H9 (cell line): ENCODE results near the gene MORC1. TPM values are rescaled to one million over a fixed set of nuclear protein-coding genes. Genes with fewer than 3 reads are reported as not detected.

Source experiments
- DNase-seq: peaks from one replicate; pipeline ENCODE4 v3.0.0-alpha.2; 2017
- H2AFZ ChIP-seq: one replicate; pipeline ENCODE4 v1.6.1; 2013; ENCODE audit warnings: mild to moderate bottlenecking, low read length, control low read depth, moderate library complexity
- H2AK5ac ChIP-seq: 2 replicates; pipeline ENCODE4 v1.6.1; 2013; ENCODE audit warnings: low read length, control low read depth, mixed read lengths; ENCODE audit not compliant: insufficient read length
- H2BK120ac ChIP-seq: one replicate; pipeline ENCODE4 v1.6.1; 2013; ENCODE audit warnings: low read depth, mild to moderate bottlenecking, low read length, control low read depth, inconsistent platforms; ENCODE audit not compliant: poor library complexity, severe bottlenecking
- H2BK12ac ChIP-seq: 2 replicates; pipeline ENCODE4 v1.6.1; 2013; ENCODE audit warnings: low read length, control low read depth, mixed read lengths, low read depth; ENCODE audit not compliant: insufficient read length
- H2BK15ac ChIP-seq: 2 replicates; pipeline ENCODE4 v1.6.1; 2013; ENCODE audit warnings: low read depth, low read length, control low read depth
- H2BK20ac ChIP-seq: one replicate; pipeline ENCODE4 v1.6.1; 2013; ENCODE audit warnings: low read depth, mild to moderate bottlenecking, low read length, control low read depth, inconsistent platforms; ENCODE audit not compliant: poor library complexity, severe bottlenecking
- H2BK5ac ChIP-seq: 2 replicates; pipeline ENCODE4 v1.6.1; 2013; ENCODE audit warnings: low read length, control low read depth, mixed read lengths; ENCODE audit not compliant: insufficient read length
- H3K14ac ChIP-seq: 2 replicates; pipeline ENCODE4 v1.6.1; 2013; ENCODE audit warnings: low read length, control low read depth; ENCODE audit not compliant: insufficient read depth
- H3K18ac ChIP-seq: 2 replicates; pipeline ENCODE4 v1.6.1; 2013; ENCODE audit warnings: low read depth, mild to moderate bottlenecking, mixed read lengths, low read length, control low read depth; ENCODE audit not compliant: insufficient read length
- H3K23ac ChIP-seq: 2 replicates; pipeline ENCODE4 v1.6.1; 2013; ENCODE audit warnings: low read length, control low read depth, mixed read lengths, low read depth; ENCODE audit not compliant: insufficient read length
- H3K23me2 ChIP-seq: 2 replicates; pipeline ENCODE4 v1.6.1; 2013; ENCODE audit warnings: low read depth, mild to moderate bottlenecking, mixed read lengths, low read length, control low read depth; ENCODE audit not compliant: insufficient read length, poor library complexity, severe bottlenecking
- H3K27ac ChIP-seq: 2 replicates; pipeline ENCODE4 v1.5.1; 2013; ENCODE audit warnings: low read length, control low read depth, mixed read lengths, low read depth; ENCODE audit not compliant: insufficient read length
- H3K27me3 ChIP-seq: 2 replicates; pipeline ENCODE4 v1.6.1; 2013; ENCODE audit warnings: low read length, control low read depth, inconsistent platforms; ENCODE audit not compliant: insufficient read depth
- H3K4ac ChIP-seq: 2 replicates; pipeline ENCODE4 v1.6.1; 2013; ENCODE audit warnings: low read depth, mild to moderate bottlenecking, control low read depth, inconsistent platforms, low read length, moderate library complexity
- H3K4me1 ChIP-seq: 2 replicates; pipeline ENCODE4 v1.6.1; 2013; ENCODE audit warnings: low read length, control low read depth, inconsistent platforms; ENCODE audit not compliant: insufficient read depth
- H3K4me2 ChIP-seq: 2 replicates; pipeline ENCODE4 v1.6.1; 2013; ENCODE audit warnings: low read length, control low read depth, mixed read lengths; ENCODE audit not compliant: insufficient read length, insufficient read depth
- H3K56ac ChIP-seq: 2 replicates; pipeline ENCODE4 v1.6.1; 2013; ENCODE audit warnings: low read depth, mild to moderate bottlenecking, mixed read lengths, low read length, control low read depth; ENCODE audit not compliant: insufficient read length
- H3K79me1 ChIP-seq: 2 replicates; pipeline ENCODE4 v1.6.1; 2013; ENCODE audit warnings: low read depth, mild to moderate bottlenecking, moderate library complexity, low read length, control low read depth, inconsistent platforms; ENCODE audit not compliant: insufficient read depth, poor library complexity, severe bottlenecking
- H3K79me2 ChIP-seq: 2 replicates; pipeline ENCODE4 v1.6.1; 2013; ENCODE audit warnings: low read length, control low read depth, inconsistent platforms; ENCODE audit not compliant: insufficient read depth
- H3K9ac ChIP-seq: 2 replicates; pipeline ENCODE4 v1.6.1; 2013; ENCODE audit warnings: low read length, control low read depth, mixed read lengths; ENCODE audit not compliant: insufficient read length; ENCODE audit errors: extremely low read depth
- H3K9me3 ChIP-seq: one replicate; pipeline ENCODE4 v1.6.1; 2013; ENCODE audit warnings: low read depth, low read length, inconsistent platforms; ENCODE audit not compliant: control insufficient read depth
- H3T11ph ChIP-seq: one replicate; pipeline ENCODE4 v1.6.1; 2013; ENCODE audit warnings: mild to moderate bottlenecking, low read length, control low read depth, inconsistent platforms
- H4K20me1 ChIP-seq: one replicate; pipeline ENCODE4 v1.6.1; 2013; ENCODE audit not compliant: control insufficient read depth, insufficient read length, insufficient read depth
- H4K5ac ChIP-seq: 2 replicates; pipeline ENCODE4 v1.6.1; 2013; ENCODE audit warnings: low read depth, mild to moderate bottlenecking, mixed read lengths, low read length, control low read depth; ENCODE audit not compliant: insufficient read length
- H4K8ac ChIP-seq: replicated peaks from 2 replicates; pipeline ENCODE4 v1.6.1; 2013; ENCODE audit warnings: low read length, control low read depth, mixed read lengths, low read depth; ENCODE audit not compliant: insufficient read length
- H4K91ac ChIP-seq: 2 replicates; pipeline ENCODE4 v1.6.1; 2013; ENCODE audit warnings: low read depth, mild to moderate bottlenecking, moderate library complexity, mixed read lengths, low read length, control low read depth; ENCODE audit not compliant: insufficient read length
- H3K27ac Mint-ChIP-seq, 3 experiments: 2 replicates in 2 of 3; 3 replicates in 1 of 3; pipeline ENCODE4 v1.8.0; 2020 to 2021; ENCODE audit warnings: mixed read lengths in 3 of 3, mild to moderate bottlenecking in 1 of 3, moderate library complexity in 1 of 3
- H3K27me3 Mint-ChIP-seq: 2 replicates; pipeline ENCODE4 v1.8.0; 2021; ENCODE audit warnings: low read depth, mild to moderate bottlenecking, moderate library complexity, mixed read lengths
- H3K36me3 Mint-ChIP-seq, 3 experiments: 2 replicates in 2 of 3; 3 replicates in 1 of 3; pipeline ENCODE4 v1.8.0; 2020 to 2021; ENCODE audit warnings: low read depth in 3 of 3, mixed read lengths in 3 of 3; ENCODE audit not compliant: insufficient read depth in 1 of 3
- H3K4me1 Mint-ChIP-seq, 2 experiments: 2 replicates each; pipeline ENCODE4 v1.8.0; 2020; ENCODE audit warnings: mixed read lengths in 2 of 2
- H3K4me3 Mint-ChIP-seq, 2 experiments: 2 replicates in 1 of 2; 3 replicates in 1 of 2; pipeline ENCODE4 v1.8.0; 2020 to 2021; ENCODE audit warnings: mild to moderate bottlenecking in 2 of 2, mixed read lengths in 2 of 2, moderate library complexity in 1 of 2
- H3K9me3 Mint-ChIP-seq, 2 experiments: 2 replicates in 1 of 2; 3 replicates in 1 of 2; pipeline ENCODE4 v1.8.0; 2020; ENCODE audit warnings: mild to moderate bottlenecking in 2 of 2, mixed read lengths in 2 of 2, moderate library complexity in 1 of 2
- WGBS: extraction: QIAGEN DNeasy Blood & Tissue Kit; methylation state at CpG from one replicate; pipeline ENCODE4 v1.1.7; 2013; ENCODE audit warnings: missing lambda C conversion rate, low lambda C conversion rate, mixed read lengths; ENCODE audit not compliant: insufficient read length; ENCODE audit errors: extremely low coverage; 5-methylcytosine and 5-hydroxymethylcytosine counted together
- total RNA-seq: library from RNA; stranded (reverse); gene quantifications from 2 replicates; pipeline ENCODE4 v1.2.1, GENCODE V29; 2021
- TF ChIP-seq, protein P1 (sequence below): fragments of 200-600 bp; sonication (generic); conservative IDR thresholded peaks from 3 replicates; pipeline ENCODE4 v1.8.0; 2021; ENCODE audit warnings: antibody characterized with exemption, mild to moderate bottlenecking

Gene MORC1
- total RNA-seq, 1 experiment from 2014 or later: not detected

DNA sequence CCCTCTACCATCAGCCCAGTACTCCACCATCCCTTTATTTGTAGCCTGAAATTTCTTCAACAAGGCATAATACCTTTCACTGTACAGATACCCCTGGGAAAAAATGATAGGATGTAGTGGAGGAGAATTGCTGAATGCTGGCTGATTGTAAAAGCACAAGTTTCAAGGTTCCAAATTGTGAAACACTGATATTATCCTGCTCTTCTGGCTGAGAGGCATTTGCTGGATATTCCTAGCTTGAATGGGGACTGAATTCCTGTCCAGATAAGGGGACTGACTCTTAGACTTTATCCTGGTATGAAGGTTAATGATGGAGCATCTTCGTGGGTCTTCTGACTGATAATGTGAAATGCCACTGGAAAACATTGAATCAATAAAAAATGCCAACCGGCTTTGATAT, 9.6 kb upstream of the MORC1 start:
- no peak overlapping the region for H2BK120ac ChIP-seq
- no peak overlapping the region for H3K4me3 Mint-ChIP-seq
- no CpG with 5 or more reads among the region's 2 CpGs for WGBS

More for the DNA sequence above, 9.6 kb upstream of the MORC1 start:
- no peak overlapping the region for H4K91ac ChIP-seq
- TF ChIP-seq, protein P1, sequence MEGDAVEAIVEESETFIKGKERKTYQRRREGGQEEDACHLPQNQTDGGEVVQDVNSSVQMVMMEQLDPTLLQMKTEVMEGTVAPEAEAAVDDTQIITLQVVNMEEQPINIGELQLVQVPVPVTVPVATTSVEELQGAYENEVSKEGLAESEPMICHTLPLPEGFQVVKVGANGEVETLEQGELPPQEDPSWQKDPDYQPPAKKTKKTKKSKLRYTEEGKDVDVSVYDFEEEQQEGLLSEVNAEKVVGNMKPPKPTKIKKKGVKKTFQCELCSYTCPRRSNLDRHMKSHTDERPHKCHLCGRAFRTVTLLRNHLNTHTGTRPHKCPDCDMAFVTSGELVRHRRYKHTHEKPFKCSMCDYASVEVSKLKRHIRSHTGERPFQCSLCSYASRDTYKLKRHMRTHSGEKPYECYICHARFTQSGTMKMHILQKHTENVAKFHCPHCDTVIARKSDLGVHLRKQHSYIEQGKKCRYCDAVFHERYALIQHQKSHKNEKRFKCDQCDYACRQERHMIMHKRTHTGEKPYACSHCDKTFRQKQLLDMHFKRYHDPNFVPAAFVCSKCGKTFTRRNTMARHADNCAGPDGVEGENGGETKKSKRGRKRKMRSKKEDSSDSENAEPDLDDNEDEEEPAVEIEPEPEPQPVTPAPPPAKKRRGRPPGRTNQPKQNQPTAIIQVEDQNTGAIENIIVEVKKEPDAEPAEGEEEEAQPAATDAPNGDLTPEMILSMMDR: no peak
- no peak overlapping the region for H3K4me2 ChIP-seq
- H3K9ac ChIP-seq: no peak overlapping the region
- H3K36me3 Mint-ChIP-seq: peaks cover 3 to 9% (median 5%) of the 10 kb centered on the region in 3 experiments; a peak in 5 of 7 replicates
- H3K23ac ChIP-seq: no peak overlapping the region
- H2BK20ac ChIP-seq: no peak overlapping the region
- H2BK15ac ChIP-seq: no peak overlapping the region
- no peak overlapping the region for H2BK5ac ChIP-seq
- no peaks in the 10 kb centered on the region for H3K79me1 ChIP-seq
- no peak overlapping the region for H2AK5ac ChIP-seq
- no peak overlapping the region for H3K27ac ChIP-seq
- H3K27me3 ChIP-seq: no peaks in the 10 kb centered on the region
- no peaks in the 10 kb centered on the region for H3K9me3 ChIP-seq
- no peak overlapping the region for H3T11ph ChIP-seq
- no peak overlapping the region for H3K56ac ChIP-seq
- no peaks in the 10 kb centered on the region for H3K4me1 ChIP-seq
- no peak overlapping the region for H2BK12ac ChIP-seq
- peaks cover 12 to 13% of the 10 kb centered on the region in 2 experiments; a peak in 4 of 5 replicates for H3K9me3 Mint-ChIP-seq
- no peaks in the 10 kb centered on the region for H3K79me2 ChIP-seq
- H3K4ac ChIP-seq: no peak overlapping the region
- H4K20me1 ChIP-seq: no peaks in the 10 kb centered on the region
- H4K5ac ChIP-seq: no peak overlapping the region
- H3K14ac ChIP-seq: no peak overlapping the region
- peaks cover 1% of the 10 kb centered on the region; the same call in 1 of the 2 replicates for H3K27me3 Mint-ChIP-seq
- no peaks in the 10 kb centered on the region for H3K23me2 ChIP-seq
- no peak for DNase-seq
- H2AFZ ChIP-seq: no peak overlapping the region
- H3K4me1 Mint-ChIP-seq: no peaks in the 10 kb centered on the region; a peak in 1 of 4 replicates
- H3K18ac ChIP-seq: no peak overlapping the region
- no peak overlapping the region for H4K8ac ChIP-seq
- H3K27ac Mint-ChIP-seq: no peak overlapping the region
